ENCODE measurements around the gene KRTAP5-6.

DNA sequence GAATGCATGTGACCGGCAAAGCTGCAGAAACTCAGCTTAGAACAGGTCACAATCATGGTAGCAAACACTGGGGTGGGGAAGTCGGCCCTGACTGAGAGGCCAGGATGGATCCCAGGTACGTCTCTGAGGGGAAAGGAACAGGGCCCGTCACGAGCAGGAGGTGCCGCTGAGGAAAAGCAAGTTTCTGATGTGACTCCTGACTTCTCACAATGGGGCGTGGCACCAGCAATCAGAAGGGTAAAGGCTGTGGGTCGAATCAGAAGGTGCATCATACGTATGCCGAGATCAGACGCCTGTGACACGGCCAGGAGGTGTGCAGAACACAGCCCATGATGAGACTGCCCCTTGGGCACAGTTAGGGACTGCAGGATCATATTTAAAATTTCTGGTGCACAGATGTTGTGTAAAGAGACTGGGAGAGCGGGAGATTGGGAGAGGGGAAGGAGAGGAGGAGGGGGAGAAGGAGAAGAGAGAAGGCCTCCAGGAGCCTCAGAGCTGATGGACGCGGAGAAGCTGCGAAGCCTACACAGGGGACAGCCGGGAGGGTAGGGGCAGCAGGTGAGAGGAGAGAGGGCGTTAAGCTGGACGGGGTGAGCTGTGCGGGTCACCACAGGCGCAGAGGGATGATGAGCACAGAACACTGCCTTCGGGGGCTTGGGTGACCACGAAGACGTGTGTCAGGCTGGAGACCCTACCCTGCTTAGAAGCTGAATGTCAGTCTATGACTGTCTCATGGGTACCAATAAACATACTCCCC is 36.7 kb upstream of the KRTAP5-6 start:
- TF ChIP-seq, protein P1, sequence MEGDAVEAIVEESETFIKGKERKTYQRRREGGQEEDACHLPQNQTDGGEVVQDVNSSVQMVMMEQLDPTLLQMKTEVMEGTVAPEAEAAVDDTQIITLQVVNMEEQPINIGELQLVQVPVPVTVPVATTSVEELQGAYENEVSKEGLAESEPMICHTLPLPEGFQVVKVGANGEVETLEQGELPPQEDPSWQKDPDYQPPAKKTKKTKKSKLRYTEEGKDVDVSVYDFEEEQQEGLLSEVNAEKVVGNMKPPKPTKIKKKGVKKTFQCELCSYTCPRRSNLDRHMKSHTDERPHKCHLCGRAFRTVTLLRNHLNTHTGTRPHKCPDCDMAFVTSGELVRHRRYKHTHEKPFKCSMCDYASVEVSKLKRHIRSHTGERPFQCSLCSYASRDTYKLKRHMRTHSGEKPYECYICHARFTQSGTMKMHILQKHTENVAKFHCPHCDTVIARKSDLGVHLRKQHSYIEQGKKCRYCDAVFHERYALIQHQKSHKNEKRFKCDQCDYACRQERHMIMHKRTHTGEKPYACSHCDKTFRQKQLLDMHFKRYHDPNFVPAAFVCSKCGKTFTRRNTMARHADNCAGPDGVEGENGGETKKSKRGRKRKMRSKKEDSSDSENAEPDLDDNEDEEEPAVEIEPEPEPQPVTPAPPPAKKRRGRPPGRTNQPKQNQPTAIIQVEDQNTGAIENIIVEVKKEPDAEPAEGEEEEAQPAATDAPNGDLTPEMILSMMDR (IDR thresholded peaks at IDR 0.05; ENCODE audit: low read depth, low read length): no peak
- TF ChIP-seq POLR2A (IDR thresholded peaks at IDR 0.05; ENCODE audit: extremely low read depth, insufficient read length) (no peak), MYC (IDR thresholded peaks at IDR 0.05; ENCODE audit: low read depth, low read length) (no peak)
- TF ChIP-seq, protein P2, sequence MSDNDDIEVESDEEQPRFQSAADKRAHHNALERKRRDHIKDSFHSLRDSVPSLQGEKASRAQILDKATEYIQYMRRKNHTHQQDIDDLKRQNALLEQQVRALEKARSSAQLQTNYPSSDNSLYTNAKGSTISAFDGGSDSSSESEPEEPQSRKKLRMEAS (IDR thresholded peaks at IDR 0.05; ENCODE audit: low read depth, low read length): no peak
